Measurements from ENCODE around the gene MAPRE2. TPM values are rescaled to one million over a fixed set of nuclear protein-coding genes. Genes with fewer than 3 reads are reported as not detected.

MAPRE2 gene
- total and polyA plus RNA-seq, 7 donors = 3.3 to 83.4 (median 57.3) TPM

GRCh38 chr18:35080058-35080457, 38.8 kb downstream of the MAPRE2 start:
- H3K27ac ChIP-seq = peak overlapping the region; percentile 66
- intact Hi-C loops (cut with DNase I) = loop anchor here in 1 of 2 donors (5.0 kb wide), 1 partner anchor 38 kb away; the partner anchor contains the start of gene MAPRE2

DNA sequence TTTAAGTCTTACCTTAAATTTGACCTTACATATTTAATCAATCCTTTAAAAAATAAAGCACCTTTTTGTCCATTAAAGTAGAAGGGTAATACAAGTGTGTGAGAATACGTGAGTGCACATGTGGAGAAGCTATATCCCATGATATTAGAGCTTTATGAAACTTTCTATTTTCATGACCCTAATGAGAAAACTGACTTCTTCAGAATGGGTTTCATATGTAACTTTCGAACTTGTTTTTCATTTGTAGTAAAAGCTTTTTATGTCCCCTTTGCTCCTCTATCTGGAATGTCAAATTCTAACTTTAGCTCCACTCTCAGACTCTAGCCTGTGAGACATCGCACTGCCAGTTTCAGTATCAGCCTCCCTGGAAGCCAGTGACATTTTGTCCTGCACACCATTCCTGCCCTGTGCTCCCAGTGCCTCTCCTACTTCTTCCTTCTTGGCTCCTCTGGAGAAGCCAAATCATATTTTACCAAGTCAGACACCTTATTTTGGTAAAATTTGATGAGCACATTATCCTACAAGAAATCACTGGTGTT, 42.0 kb downstream of the MAPRE2 start:
- H3K4me3 ChIP-seq = peak overlapping the region; percentile 40
- peaks cover 83% of the 10 kb centered on the region for H3K4me1 ChIP-seq
- intact Hi-C loops (cut with DNase I) = loop anchor here in 1 of 2 donors (5.0 kb wide), 1 partner anchor 41 kb away; the partner anchor contains the start of gene MAPRE2
- H3K27me3 ChIP-seq (ENCODE audit: insufficient read depth in 3 of 3, low read length in 2 of 3) = no peaks in the 10 kb centered on the region
- ATAC-seq (peak; percentile 86 to 89 (median 88)), DNase-seq (peak; percentile 13 to 66)
- 31 to 54% (median 34%) methylated on average over 3 of the region's 3 CpGs for WGBS, 3 donors
- H3K36me3 ChIP-seq (ENCODE audit: insufficient read depth in 1 of 2, low read depth in 1 of 2) = no peaks in the 10 kb centered on the region
- TF ChIP-seq CTCF (IDR thresholded peaks at IDR 0.05) = no peak
- no peaks in the 10 kb centered on the region for H3K9me3 ChIP-seq
- H3K27ac ChIP-seq = peak overlapping the region; percentile 83

More at GRCh38 chr18:35080058-35080457, 38.8 kb downstream of the MAPRE2 start:
- no peak for ATAC-seq
- Histone ChIP-seq H3K9me3 (no peaks in the 10 kb centered on the region), H3K27me3 (ENCODE audit: insufficient read depth in 3 of 3, low read length in 2 of 3) (no peaks in the 10 kb centered on the region), H3K36me3 (ENCODE audit: insufficient read depth in 1 of 2, low read depth in 1 of 2) (no peaks in the 10 kb centered on the region), H3K4me1 (peaks cover 69% of the 10 kb centered on the region), H3K4me3 (no peak overlapping the region)
- no peak for DNase-seq
- WGBS, 3 donors = 94 to 100% (median 97%) methylated on average over 1 of the region's 1 CpG
- no peak for TF ChIP-seq CTCF (IDR thresholded peaks at IDR 0.05)

DNA sequence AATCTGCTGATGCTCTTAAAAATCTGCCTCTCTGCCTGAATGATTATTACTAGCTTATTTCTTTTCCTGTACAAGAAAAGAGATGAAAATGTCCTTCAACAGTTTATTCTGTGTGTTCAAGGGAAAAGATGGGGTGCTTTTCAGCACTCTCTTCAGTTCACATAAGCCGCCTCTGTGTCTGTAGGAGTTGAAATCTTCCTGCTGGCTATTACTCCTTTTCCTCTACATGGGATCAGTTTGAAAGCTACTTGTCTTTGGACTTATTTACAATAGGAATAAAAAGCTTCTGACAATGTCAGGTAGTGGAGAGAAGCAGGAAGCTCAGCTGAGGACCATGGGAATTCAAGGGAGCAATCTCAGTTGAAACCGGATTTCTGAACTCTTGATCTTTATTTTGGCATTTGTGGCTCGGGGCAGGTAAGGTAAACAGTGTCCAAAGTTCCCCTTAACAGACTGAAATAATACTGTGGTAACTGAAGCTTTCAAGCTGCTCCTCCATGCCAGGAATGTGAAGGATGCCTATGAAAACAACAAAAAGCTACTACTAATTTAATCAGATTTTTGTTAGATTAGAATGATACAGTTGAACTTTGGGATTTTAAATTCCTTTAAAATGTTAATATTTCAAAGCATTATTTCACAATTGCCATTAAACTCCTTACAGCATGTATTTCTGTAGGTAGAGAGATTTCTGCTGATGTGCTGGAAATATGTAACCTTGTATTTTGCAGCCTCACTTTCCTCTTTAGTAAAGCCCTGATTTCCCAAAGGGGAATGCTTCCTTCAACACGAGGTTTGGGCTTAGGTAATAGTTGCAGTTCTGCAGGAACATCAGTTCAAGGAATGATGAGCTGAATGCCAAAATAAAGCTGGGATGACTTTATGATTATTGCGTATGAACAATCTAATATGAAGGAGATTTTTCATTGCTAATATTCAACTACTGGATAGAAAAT, 43.6 kb downstream of the MAPRE2 start:
- DNase-seq (no peak), ATAC-seq (peak in 3 of 4 donors; percentile 16 to 31 (median 28))
- no peak for TF ChIP-seq CTCF (IDR thresholded peaks at IDR 0.05)
- no peaks in the 10 kb centered on the region for H3K27me3 ChIP-seq (ENCODE audit: insufficient read depth in 3 of 3, low read length in 2 of 3)
- H3K4me3 ChIP-seq = no peak overlapping the region
- intact Hi-C loops (cut with DNase I) = loop anchor here in 1 of 2 donors (5.0 kb wide), 2 partner anchors 38 to 42 kb away; partner anchors contain the start of gene MAPRE2
- H3K4me1 ChIP-seq = peaks cover 81% of the 10 kb centered on the region
- H3K9me3 ChIP-seq = no peaks in the 10 kb centered on the region
- H3K27ac ChIP-seq = peak overlapping the region; percentile 83
- WGBS, 3 donors = 40 to 60% (median 42%) methylated on average over 5 of the region's 5 CpGs
- H3K36me3 ChIP-seq (ENCODE audit: insufficient read depth in 1 of 2, low read depth in 1 of 2) = no peaks in the 10 kb centered on the region

DNA sequence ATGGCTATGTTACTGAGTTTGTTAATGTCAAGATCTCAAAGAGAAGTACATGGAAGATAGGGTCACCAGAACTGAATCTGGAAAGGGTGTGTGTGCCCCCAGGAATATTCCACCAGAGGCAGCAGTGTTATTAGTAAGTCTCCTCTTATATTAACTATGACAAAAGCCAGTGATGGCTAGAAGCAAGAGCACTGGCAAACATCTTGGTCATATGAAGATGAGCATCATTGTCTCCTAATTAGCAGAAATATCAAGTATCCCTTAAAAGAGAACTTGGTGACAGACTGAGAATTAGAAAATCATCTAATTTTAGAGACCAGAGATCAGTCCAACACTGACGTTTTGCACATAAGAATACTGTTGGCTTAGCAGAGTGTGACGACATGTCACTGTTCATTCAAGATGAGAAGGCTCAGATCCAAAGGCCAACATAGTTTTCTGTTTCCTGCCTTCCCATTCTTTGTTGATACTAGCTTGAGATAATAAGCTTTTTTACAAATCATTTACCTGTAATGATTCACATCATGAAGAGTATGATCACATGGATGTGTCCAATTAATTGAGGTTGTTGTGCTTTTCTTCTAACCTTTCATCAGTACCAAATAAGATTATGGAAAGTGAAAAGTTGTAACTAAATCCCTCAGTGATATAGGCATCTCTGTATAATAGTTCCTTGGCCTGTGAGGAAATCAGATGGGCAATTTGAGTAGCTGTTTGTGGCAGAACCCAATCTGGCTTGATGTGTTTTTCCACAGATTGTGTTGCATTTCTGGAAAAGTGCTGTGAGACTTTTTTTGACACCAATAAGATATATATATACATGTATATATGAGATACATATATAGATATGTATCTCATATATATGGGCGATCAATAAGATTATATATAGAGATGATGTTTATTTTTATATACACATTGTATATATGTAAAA, 44.5 kb downstream of the MAPRE2 start:
- DNase-seq = no peak
- peak; percentile 83 to 88 (median 84) for ATAC-seq
- Histone ChIP-seq H3K4me3 (no peak overlapping the region), H3K4me1 (peaks cover 72% of the 10 kb centered on the region), H3K9me3 (no peaks in the 10 kb centered on the region), H3K27me3 (ENCODE audit: insufficient read depth in 3 of 3, low read length in 2 of 3) (no peaks in the 10 kb centered on the region), H3K36me3 (ENCODE audit: insufficient read depth in 1 of 2, low read depth in 1 of 2) (no peaks in the 10 kb centered on the region), H3K27ac (peak overlapping the region; percentile 83)
- no peak for TF ChIP-seq CTCF (IDR thresholded peaks at IDR 0.05)
- 40 to 42% (median 42%) methylated on average over 3 of the region's 3 CpGs for WGBS, 3 donors
- intact Hi-C loops (cut with DNase I) = loop anchor here in 1 of 2 donors (5.0 kb wide), 1 partner anchor 37 kb away; no protein-coding TSS in a partner anchor

All from psoas muscle (tissue), 8 donors.